Measurements from ENCODE around the gene GYPC.

DNA sequence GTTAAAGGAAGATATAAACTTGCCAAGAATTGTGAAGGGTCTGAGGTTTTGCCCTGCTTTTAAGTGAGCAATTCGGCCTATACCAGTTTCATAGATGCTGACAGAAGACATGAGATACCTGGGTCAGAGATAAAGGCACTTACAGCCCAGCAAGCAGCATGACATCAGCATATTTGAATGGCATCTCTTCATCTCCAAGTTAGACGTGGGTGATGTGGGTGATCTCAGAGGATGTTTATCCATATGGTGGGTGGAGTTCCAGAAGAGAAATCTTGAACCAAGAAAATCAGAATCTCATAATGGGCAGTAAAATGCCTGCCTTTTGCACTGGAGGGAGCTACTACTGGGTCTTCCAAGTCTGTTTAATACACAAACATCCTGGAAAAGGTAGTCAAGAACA is 44.7 kb downstream of the GYPC start:
- TF ChIP-seq, protein P1, sequence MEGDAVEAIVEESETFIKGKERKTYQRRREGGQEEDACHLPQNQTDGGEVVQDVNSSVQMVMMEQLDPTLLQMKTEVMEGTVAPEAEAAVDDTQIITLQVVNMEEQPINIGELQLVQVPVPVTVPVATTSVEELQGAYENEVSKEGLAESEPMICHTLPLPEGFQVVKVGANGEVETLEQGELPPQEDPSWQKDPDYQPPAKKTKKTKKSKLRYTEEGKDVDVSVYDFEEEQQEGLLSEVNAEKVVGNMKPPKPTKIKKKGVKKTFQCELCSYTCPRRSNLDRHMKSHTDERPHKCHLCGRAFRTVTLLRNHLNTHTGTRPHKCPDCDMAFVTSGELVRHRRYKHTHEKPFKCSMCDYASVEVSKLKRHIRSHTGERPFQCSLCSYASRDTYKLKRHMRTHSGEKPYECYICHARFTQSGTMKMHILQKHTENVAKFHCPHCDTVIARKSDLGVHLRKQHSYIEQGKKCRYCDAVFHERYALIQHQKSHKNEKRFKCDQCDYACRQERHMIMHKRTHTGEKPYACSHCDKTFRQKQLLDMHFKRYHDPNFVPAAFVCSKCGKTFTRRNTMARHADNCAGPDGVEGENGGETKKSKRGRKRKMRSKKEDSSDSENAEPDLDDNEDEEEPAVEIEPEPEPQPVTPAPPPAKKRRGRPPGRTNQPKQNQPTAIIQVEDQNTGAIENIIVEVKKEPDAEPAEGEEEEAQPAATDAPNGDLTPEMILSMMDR (IDR thresholded peaks at IDR 0.05; ENCODE audit: low read depth, low read length, missing input control): no peak
- TF ChIP-seq RAD21 (IDR thresholded peaks at IDR 0.05): no peak
- TF ChIP-seq, protein P2, sequence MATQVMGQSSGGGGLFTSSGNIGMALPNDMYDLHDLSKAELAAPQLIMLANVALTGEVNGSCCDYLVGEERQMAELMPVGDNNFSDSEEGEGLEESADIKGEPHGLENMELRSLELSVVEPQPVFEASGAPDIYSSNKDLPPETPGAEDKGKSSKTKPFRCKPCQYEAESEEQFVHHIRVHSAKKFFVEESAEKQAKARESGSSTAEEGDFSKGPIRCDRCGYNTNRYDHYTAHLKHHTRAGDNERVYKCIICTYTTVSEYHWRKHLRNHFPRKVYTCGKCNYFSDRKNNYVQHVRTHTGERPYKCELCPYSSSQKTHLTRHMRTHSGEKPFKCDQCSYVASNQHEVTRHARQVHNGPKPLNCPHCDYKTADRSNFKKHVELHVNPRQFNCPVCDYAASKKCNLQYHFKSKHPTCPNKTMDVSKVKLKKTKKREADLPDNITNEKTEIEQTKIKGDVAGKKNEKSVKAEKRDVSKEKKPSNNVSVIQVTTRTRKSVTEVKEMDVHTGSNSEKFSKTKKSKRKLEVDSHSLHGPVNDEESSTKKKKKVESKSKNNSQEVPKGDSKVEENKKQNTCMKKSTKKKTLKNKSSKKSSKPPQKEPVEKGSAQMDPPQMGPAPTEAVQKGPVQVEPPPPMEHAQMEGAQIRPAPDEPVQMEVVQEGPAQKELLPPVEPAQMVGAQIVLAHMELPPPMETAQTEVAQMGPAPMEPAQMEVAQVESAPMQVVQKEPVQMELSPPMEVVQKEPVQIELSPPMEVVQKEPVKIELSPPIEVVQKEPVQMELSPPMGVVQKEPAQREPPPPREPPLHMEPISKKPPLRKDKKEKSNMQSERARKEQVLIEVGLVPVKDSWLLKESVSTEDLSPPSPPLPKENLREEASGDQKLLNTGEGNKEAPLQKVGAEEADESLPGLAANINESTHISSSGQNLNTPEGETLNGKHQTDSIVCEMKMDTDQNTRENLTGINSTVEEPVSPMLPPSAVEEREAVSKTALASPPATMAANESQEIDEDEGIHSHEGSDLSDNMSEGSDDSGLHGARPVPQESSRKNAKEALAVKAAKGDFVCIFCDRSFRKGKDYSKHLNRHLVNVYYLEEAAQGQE (IDR thresholded peaks at IDR 0.05): no peak
- TF ChIP-seq TAF1 (conservative IDR thresholded peaks at IDR 0.05): no peak
- TF ChIP-seq, protein P3, sequence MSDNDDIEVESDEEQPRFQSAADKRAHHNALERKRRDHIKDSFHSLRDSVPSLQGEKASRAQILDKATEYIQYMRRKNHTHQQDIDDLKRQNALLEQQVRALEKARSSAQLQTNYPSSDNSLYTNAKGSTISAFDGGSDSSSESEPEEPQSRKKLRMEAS (IDR thresholded peaks at IDR 0.05): no peak
- TF ChIP-seq HNF4G (IDR thresholded peaks at IDR 0.05): no peak
- no peak for TF ChIP-seq GABPA (IDR thresholded peaks at IDR 0.05 in 1 of 2, conservative IDR thresholded peaks at IDR 0.05 in 1 of 2)
- TF ChIP-seq YY1 (IDR thresholded peaks at IDR 0.05): no peak
- TF ChIP-seq SP1 (IDR thresholded peaks at IDR 0.05): no peak
- TF ChIP-seq, protein P4, sequence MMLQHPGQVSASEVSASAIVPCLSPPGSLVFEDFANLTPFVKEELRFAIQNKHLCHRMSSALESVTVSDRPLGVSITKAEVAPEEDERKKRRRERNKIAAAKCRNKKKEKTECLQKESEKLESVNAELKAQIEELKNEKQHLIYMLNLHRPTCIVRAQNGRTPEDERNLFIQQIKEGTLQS (IDR thresholded peaks at IDR 0.05): no peak

Data from liver (tissue), 3 donors.